NCI-H1417 (cell line): Measurements from ENCODE around the gene PML.

Experiments used
- DNase-seq, 3 experiments: peaks; one replicate each; lab custom pipeline; 2025; lab: John Stamatoyannopoulos, UW

PML gene

DNA sequence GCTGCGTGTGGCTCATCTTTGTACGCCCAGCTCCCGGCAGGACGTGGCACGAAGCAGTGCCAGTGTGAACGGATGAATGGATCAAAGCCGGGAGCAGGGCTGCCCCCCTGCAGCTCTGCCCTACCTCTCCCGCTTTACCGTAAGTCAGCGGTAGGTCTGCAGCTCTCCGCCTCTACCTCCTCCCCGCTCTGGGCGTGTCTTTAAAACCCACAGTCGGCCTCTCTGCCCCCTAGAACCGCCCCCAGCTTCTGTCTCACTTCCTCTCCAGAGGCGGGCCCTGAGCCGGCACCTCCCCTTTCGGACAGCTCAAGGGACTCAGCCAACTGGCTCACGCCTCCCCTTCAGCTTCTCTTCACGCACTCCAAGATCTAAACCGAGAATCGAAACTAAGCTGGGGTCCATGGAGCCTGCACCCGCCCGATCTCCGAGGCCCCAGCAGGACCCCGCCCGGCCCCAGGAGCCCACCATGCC lies at the start of gene PML:
Gene PML, plus strand, starts transcription at position 304 of the 471 bp plus-strand sequence. Its CDS starts 97 bp downstream, at position 401.
- DNase-seq = peak; percentile 94 to 98 (median 95)

- no peak for DNase-seq
Measured at GRCh38 chr15:73945130-73945508, 49.4 kb upstream of the PML start.

DNA sequence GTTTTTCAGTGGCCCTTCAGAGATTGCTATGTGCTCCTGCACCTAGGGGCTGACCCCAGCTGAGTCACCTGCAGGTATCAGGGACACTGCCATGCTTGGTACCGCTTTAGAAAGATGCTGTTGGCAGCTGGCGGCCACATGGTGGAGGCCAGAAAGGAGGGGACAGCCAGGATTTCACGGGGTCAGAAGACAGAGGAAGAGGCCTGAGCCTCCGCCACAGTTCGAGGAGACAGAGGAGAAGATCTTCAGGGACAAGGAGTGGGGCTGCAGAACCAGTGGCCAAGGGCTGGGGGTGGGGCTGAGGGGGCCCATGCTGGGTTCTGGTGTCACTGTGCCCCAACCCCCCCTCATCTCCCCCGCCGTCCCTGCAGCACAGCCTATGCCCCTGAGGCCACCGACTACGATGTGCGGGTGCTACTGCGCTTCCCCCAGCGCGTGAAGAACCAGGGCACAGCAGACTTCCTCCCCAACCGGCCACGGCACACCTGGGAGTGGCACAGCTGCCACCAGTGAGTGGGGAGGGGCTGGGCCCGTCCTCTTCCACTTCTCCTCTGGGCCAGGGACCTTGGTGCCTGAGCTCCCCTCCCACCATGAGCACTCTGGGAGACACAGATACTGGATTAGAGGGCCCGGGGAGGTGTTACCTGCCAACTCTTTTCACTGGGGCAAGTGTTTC lies 48.3 kb upstream of the PML start:
- no peak for DNase-seq

GRCh38 chr15:73946795-73947370 lies 47.6 kb upstream of the PML start:
- no peak for DNase-seq

DNA sequence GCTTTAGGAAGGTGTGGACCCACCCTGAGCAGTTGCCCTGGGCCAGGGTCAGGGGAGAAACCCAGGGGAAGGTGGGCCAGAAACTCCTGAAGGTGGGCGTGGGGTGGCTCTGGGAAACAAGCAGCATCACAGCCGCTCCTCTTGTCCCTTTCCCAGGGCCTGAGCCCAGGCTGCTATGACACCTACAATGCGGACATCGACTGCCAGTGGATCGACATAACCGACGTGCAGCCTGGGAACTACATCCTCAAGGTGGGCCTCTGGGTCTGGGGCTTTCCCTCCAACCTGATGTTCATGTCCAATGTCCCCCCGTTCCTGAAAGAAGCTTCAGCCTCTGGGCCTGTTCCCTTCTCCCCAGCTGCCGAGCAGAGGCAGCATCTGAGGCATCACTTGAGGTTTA lies 46.9 kb upstream of the PML start:
- no peak for DNase-seq

- DNase-seq = no peak
Measured at GRCh38 chr15:73948396-73948795, 46.1 kb upstream of the PML start.

- DNase-seq = no peak
Measured at GRCh38 chr15:73948982-73949381, 45.5 kb upstream of the PML start.

DNA sequence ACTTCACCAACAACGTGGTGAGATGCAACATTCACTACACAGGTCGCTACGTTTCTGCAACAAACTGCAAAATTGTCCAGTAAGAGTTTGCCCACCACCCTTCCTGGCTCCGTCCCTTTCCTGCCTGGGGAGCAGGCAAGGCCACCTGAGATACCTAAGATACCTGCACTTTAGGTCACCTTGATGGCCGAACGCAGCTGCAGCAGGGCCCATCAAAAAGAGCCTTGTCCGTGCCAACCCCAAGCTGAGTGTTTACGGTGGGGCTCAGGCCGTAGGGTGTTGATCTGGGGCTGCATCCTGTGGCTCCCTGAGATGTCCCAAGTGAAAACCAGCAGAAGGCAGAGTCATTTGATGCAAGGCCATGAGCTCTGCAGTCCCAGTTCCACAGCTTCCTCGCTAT lies 45.0 kb upstream of the PML start:
- DNase-seq = no peak

GRCh38 chr15:73950479-73950830 lies 44.1 kb upstream of the PML start:
- DNase-seq = no peak

GRCh38 chr15:73950831-73951561 lies 43.5 kb upstream of the PML start:
- DNase-seq = peak; percentile 77 to 91 (median 84)

GRCh38 chr15:73951601-73952000 lies 42.9 kb upstream of the PML start:
- no peak for DNase-seq

DNA sequence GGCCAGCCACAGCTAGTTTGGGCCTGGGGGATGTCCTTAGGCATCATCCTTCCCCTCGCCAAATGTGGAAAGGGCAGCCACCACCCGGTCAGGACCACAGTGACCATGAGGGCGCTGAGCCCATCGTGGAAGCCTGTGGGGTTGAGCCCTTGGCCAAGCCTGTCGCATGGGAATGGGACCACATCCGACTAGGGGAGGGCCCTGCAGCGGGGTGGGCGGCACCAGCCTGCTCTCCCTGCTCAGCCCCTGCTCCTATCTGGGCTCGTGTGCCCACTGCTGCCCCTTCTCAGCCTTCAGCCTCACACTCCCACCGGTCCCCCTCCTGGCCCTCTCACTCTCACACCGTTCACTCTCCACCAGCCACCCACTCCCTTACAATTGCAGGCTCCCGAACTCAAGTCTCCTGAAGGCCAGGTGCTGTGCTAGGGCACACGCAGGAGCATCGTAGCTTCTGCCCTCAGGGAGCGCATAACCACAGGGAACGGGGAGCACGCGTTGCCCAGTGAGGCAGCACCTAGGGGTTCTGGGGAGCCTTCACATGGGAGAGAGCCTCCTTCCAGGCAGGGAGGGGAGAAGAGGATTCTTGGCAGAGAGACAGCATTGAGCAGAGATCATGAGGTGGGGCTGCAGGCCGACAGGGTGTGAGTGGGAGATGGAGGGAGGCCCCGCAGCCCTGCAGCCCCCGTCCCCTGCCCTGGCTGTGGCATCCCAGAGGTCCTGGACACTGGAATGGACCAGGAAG lies 42.2 kb upstream of the PML start:
- no peak for DNase-seq

- DNase-seq = no peak
Measured at GRCh38 chr15:73952913-73953750, 41.4 kb upstream of the PML start.

DNA sequence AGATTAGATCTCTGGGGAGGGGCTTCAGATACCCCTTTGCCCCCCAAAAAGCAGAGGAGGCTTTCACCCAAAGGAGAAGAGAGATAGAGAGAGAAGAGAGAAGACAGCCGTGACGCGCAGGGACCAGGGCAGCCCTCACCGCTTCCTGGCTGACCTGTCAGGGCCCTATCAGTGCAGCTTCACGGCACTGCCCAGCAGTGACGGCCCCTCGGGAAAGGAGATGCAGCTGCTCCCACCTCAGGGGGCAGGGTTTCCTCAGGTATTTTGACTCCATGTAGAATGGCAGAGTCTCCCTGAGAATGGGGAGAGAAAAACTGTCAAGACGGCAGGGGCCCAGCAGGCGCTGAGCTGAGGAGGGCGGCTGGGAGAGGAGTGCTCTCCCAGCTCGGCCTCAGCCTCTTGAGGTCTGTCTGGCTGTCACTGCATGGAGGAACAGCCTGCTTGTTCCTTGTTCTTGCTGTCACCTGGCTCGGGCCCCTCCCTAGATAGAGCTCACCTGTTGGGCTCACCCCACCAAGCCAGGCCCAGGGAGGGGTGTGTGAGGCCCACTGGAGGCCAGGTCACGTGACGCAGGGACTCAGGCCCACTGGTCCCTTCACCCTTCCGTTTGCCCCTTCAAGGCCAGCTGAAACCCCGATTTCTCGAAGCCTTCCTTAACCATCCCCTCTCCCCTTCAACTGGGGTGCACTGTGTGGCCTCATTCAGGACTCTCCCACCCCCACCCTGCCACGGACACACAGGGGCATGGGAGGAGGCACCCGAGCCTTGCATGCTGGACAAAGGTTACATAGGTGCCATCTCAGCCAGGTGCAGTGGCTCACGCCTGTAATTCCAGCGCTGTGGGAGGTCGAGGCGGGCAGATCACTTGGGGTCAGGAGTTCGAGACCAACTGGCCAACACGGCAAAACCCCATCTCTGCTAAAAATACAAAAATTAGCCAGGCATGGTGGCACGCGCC lies 40.0 kb upstream of the PML start:
- no peak for DNase-seq

DNA sequence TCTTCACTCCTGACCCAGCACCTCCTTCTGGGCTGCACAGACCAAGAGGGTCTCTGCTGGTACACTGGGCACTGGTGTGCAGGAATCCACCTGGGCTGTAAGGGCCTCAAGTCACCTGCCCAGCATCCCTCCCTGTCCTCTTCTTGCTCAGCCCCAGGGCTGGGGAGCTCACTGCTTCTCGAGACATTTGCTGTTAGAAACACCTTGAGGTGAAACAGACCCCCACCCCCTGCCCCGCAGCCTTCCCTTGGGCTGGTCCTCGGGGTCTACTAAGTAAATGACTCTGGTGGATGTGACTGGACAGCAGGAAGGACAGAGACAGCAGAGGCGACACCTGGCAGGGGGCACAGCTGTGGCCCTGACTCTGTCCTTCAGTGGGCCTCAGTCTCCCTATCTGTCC lies 39.2 kb upstream of the PML start:
- no peak for DNase-seq

DNA sequence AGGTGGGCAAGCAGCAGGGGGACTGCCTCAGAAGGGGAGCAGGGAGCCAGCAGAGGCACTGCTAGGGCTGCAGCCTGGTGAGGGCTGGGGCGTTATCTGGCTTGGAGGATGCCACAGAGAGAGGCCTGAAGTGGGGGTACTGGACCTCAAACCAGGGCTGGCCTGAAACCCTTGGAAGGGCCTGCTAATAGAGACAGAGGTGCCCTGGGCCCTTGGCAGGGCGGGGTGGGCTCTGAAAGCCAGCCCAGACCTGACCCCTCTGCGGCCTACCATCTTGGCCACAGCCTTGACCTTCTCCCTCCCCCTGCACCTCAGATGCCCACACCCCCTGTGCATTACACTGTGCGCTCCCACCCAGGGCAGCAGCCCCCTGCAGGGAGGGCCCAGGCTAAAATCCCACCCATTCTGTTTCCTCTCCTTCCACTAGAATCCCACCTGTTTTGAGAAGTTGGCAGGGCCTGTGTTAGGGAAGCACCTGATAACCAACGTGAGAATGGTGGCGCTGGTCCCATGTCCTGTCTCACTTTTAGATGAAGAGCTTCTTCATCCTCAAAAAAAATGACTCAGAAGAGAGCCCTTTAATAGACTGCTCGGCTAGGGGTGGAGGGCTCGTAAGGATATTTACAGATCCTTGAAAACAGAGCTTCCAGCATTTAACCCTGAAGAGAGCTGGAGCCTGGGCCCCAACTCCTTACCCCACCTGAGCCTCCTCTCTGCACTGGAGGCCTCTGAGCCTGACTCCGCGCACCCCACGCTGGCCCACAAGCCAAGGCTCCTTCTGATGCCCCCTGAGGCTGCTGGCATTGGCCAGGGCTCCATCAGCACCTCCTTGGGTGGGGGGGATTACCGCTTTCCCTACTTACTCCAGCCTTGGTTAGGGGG lies 38.4 kb upstream of the PML start:
- no peak for DNase-seq

- no peak for DNase-seq
Measured at GRCh38 chr15:73956743-73957135, 37.8 kb upstream of the PML start.

GRCh38 chr15:73957276-73957675 lies 37.2 kb upstream of the PML start:
- DNase-seq = no peak

GRCh38 chr15:73957785-73958184 lies 36.7 kb upstream of the PML start:
- DNase-seq = no peak
